Neutrophil (primary cell): ENCODE measurements around the gene ITPRIPL1.

Experiments used
- H3K27ac ChIP-seq: fragments of 200-600 bp; sonication (generic); 2 replicates; pipeline ENCODE4 v1.5.1; 2016; ENCODE audit warnings: mild to moderate bottlenecking, moderate library complexity
- H3K27me3 ChIP-seq: fragments of 200-600 bp; sonication (generic); 2 replicates; pipeline ENCODE4 v1.6.0; 2016; ENCODE audit warnings: mild to moderate bottlenecking
- H3K36me3 ChIP-seq: fragments of 200-600 bp; sonication (generic); 2 replicates; pipeline ENCODE4 v1.5.1; 2017
- H3K4me1 ChIP-seq, 2 experiments: fragments of 200-600 bp in 1 of 2; sonication (generic) in 1 of 2; 1 replicate in 1 of 2; 2 replicates in 1 of 2; pipeline versions ENCODE4 v1.5.1 to v1.6.1; 2013 to 2016; ENCODE audit warnings: low read depth in 1 of 2, low read length in 1 of 2, mild to moderate bottlenecking in 1 of 2, moderate library complexity in 1 of 2; ENCODE audit not compliant: control insufficient read depth in 1 of 2, insufficient read depth in 1 of 2
- H3K4me3 ChIP-seq, 2 experiments: fragments of 200-600 bp in 1 of 2; sonication (generic) in 1 of 2; 1 replicate in 1 of 2; 2 replicates in 1 of 2; pipeline ENCODE4 v1.5.1; 2013 to 2016; ENCODE audit warnings: low read depth in 1 of 2, low read length in 1 of 2, mild to moderate bottlenecking in 1 of 2, moderate library complexity in 1 of 2
- H3K9me3 ChIP-seq: fragments of 200-600 bp; sonication (generic); 2 replicates; pipeline ENCODE4 v1.5.1; 2016
- CTCF ChIP-seq: fragments of 200-600 bp; sonication (generic); IDR thresholded peaks from 2 replicates; pipeline ENCODE4 v1.5.1; 2016; ENCODE audit warnings: antibody characterized with exemption

The ITPRIPL1 gene

GRCh38 chr2:96356889-96357288 is 31.8 kb downstream of the ITPRIPL1 start:
- Histone ChIP-seq H3K36me3 (peaks cover 78% of the 10 kb centered on the region), H3K27ac (no peak overlapping the region)

GRCh38 chr2:96359310-96359709 is 34.2 kb downstream of the ITPRIPL1 start:
- H3K9me3 ChIP-seq: no peaks in the 10 kb centered on the region

More at GRCh38 chr2:96356889-96357288, 31.8 kb downstream of the ITPRIPL1 start:
- no peaks in the 10 kb centered on the region for H3K4me1 ChIP-seq
- H3K27me3 ChIP-seq: no peaks in the 10 kb centered on the region
- no peaks in the 10 kb centered on the region for H3K9me3 ChIP-seq
- TF ChIP-seq CTCF: no peak
- no peak overlapping the region for H3K4me3 ChIP-seq

GRCh38 chr2:96359866-96360265 is 34.7 kb downstream of the ITPRIPL1 start:
- Histone ChIP-seq H3K27ac (no peak overlapping the region), H3K27me3 (no peaks in the 10 kb centered on the region), H3K4me3 (no peak overlapping the region), H3K9me3 (no peaks in the 10 kb centered on the region), H3K36me3 (peaks cover 78% of the 10 kb centered on the region), H3K4me1 (no peaks in the 10 kb centered on the region)
- no peak for TF ChIP-seq CTCF

More at GRCh38 chr2:96359310-96359709, 34.2 kb downstream of the ITPRIPL1 start:
- H3K4me3 ChIP-seq: no peak overlapping the region
- no peaks in the 10 kb centered on the region for H3K4me1 ChIP-seq
- TF ChIP-seq CTCF: no peak
- H3K27ac ChIP-seq: no peak overlapping the region
- peaks cover 78% of the 10 kb centered on the region for H3K36me3 ChIP-seq
- no peaks in the 10 kb centered on the region for H3K27me3 ChIP-seq

- Histone ChIP-seq H3K27me3 (no peaks in the 10 kb centered on the region), H3K27ac (no peak overlapping the region), H3K9me3 (no peaks in the 10 kb centered on the region), H3K4me3 (no peak overlapping the region), H3K36me3 (peaks cover 78% of the 10 kb centered on the region), H3K4me1 (no peaks in the 10 kb centered on the region)
- no peak for TF ChIP-seq CTCF
Measured at GRCh38 chr2:96361751-96362150, 36.6 kb downstream of the ITPRIPL1 start.

GRCh38 chr2:96369186-96369585 is 44.1 kb downstream of the ITPRIPL1 start:
- no peak overlapping the region for H3K27ac ChIP-seq
- H3K27me3 ChIP-seq: no peaks in the 10 kb centered on the region
- peaks cover 93% of the 10 kb centered on the region for H3K36me3 ChIP-seq
- no peaks in the 10 kb centered on the region for H3K9me3 ChIP-seq
- H3K4me1 ChIP-seq: peaks cover 0 to 6% of the 10 kb centered on the region in 2 experiments
- no peak for TF ChIP-seq CTCF
- H3K4me3 ChIP-seq: no peak overlapping the region
